Endothelial cell (in vitro differentiated cells): ENCODE data around the gene ELOVL2. TPM values are rescaled to one million over a fixed set of nuclear protein-coding genes. Genes with fewer than 3 reads are reported as not detected.

Source experiments
- DNase-seq: peaks from one replicate; pipeline ENCODE4 v3.0.0; 2021; ENCODE audit warnings: low spot score
- H3K27ac Mint-ChIP-seq: one replicate; pipeline ENCODE4 v1.8.0; 2021; ENCODE audit warnings: mixed read lengths, inconsistent platforms; ENCODE audit not compliant: unreplicated experiment
- H3K27me3 Mint-ChIP-seq: one replicate; pipeline ENCODE4 v1.8.0; 2021; ENCODE audit warnings: mild to moderate bottlenecking, moderate library complexity, mixed read lengths, inconsistent platforms; ENCODE audit not compliant: unreplicated experiment
- H3K36me3 Mint-ChIP-seq: one replicate; pipeline ENCODE4 v1.8.0; 2021; ENCODE audit warnings: mild to moderate bottlenecking, low read depth, mixed read lengths, inconsistent platforms; ENCODE audit not compliant: unreplicated experiment
- H3K4me1 Mint-ChIP-seq: one replicate; pipeline ENCODE4 v1.8.0; 2021; ENCODE audit warnings: mild to moderate bottlenecking, mixed read lengths, inconsistent platforms; ENCODE audit not compliant: unreplicated experiment
- H3K4me3 Mint-ChIP-seq: one replicate; pipeline ENCODE4 v1.8.0; 2021; ENCODE audit warnings: mild to moderate bottlenecking, mixed read lengths, inconsistent platforms; ENCODE audit not compliant: unreplicated experiment
- H3K9me3 Mint-ChIP-seq: one replicate; pipeline ENCODE4 v1.8.0; 2021; ENCODE audit warnings: mixed read lengths, inconsistent platforms; ENCODE audit not compliant: unreplicated experiment
- CTCF ChIP-seq: fragments of 200-600 bp; sonication (generic); IDR thresholded peaks from one replicate; pipeline ENCODE4 v1.5.0; 2021; ENCODE audit warnings: antibody characterized with exemption; ENCODE audit not compliant: unreplicated experiment
- total RNA-seq: library from RNA; stranded (reverse); fragmentation: NEBNext Ultra II Directional; extraction: Animal tissue kit (Norgen Biotek cat#: 25700); gene quantifications from one replicate; pipeline ENCODE4 v1.2.1, GENCODE V29; 2021; ENCODE audit not compliant: unreplicated experiment

ELOVL2 gene
- total RNA-seq, 1 donor from 2014 or later, result 0.31 TPM

- Mint-ChIP-seq H3K27me3 (no peaks in the 10 kb centered on the region), H3K9me3 (no peaks in the 10 kb centered on the region), H3K36me3 (no peaks in the 10 kb centered on the region), H3K27ac (no peak overlapping the region), H3K4me1 (peaks cover 11% of the 10 kb centered on the region), H3K4me3 (no peak overlapping the region)
- no peak for DNase-seq
- no peak for TF ChIP-seq CTCF
Observed at GRCh38 chr6:11023032-11023431, 21.1 kb downstream of the ELOVL2 start.

- DNase-seq, result no peak
- H3K9me3 Mint-ChIP-seq, result no peaks in the 10 kb centered on the region
Observed at GRCh38 chr6:11021714-11022113, 22.4 kb downstream of the ELOVL2 start.

DNA sequence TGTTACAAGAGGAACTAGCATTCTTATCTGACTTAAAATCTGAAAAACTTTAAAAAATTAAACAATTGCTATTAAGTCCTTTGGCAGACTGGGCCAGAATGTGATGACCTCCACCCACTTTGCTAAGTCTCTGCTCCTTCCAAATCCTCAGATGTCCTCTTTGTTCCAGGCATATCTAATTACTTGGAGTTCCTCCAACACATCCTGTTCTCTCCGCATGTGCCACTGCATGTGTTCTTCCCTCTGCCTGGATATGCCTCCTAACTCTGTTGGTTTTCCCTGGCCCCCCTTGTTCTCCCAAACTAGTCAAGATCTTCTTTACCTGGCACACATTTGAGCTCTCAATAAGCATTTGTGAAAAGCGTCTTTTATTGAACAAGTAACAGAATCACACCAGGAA lies 23.1 kb downstream of the ELOVL2 start:
- no peak overlapping the region for H3K27ac Mint-ChIP-seq
- H3K4me3 Mint-ChIP-seq, result no peak overlapping the region
- H3K4me1 Mint-ChIP-seq, result peaks cover 11% of the 10 kb centered on the region
- H3K36me3 Mint-ChIP-seq, result no peaks in the 10 kb centered on the region
- TF ChIP-seq CTCF, result no peak
- H3K9me3 Mint-ChIP-seq, result no peaks in the 10 kb centered on the region
- no peak for DNase-seq
- H3K27me3 Mint-ChIP-seq, result no peaks in the 10 kb centered on the region

More at GRCh38 chr6:11021714-11022113, 22.4 kb downstream of the ELOVL2 start:
- no peak overlapping the region for H3K27ac Mint-ChIP-seq
- TF ChIP-seq CTCF, result no peak
- H3K4me1 Mint-ChIP-seq, result peaks cover 11% of the 10 kb centered on the region
- H3K36me3 Mint-ChIP-seq, result no peaks in the 10 kb centered on the region
- H3K4me3 Mint-ChIP-seq, result no peak overlapping the region
- no peaks in the 10 kb centered on the region for H3K27me3 Mint-ChIP-seq

DNA sequence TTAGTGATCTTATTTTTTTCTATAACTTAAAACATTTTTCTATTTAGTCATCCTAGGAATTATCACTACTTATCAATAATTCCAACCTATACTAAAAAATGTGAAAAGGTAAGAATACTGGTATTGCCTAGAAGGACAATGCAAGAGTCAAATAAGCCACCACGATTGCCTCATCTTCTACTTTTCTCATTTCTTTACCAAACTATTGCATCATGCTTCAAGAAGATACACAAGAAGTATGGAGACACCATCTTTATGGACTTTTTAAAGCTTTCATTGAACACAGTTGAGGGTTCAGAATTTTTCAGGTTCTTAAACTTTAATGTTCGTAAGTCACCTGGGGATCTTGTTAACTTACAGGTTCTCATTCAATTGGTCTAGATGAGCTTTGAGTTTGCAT lies 25.9 kb downstream of the ELOVL2 start:
- DNase-seq, result no peak
- Mint-ChIP-seq H3K4me3 (no peak overlapping the region), H3K27ac (no peak overlapping the region), H3K9me3 (no peaks in the 10 kb centered on the region), H3K4me1 (peaks cover 9% of the 10 kb centered on the region), H3K36me3 (no peaks in the 10 kb centered on the region), H3K27me3 (peaks cover 3% of the 10 kb centered on the region)
- TF ChIP-seq CTCF, result no peak

- TF ChIP-seq CTCF, result no peak
- Mint-ChIP-seq H3K27me3 (peaks cover 3% of the 10 kb centered on the region), H3K4me1 (peaks cover 9% of the 10 kb centered on the region), H3K27ac (no peak overlapping the region), H3K4me3 (no peak overlapping the region), H3K36me3 (no peaks in the 10 kb centered on the region), H3K9me3 (no peaks in the 10 kb centered on the region)
- DNase-seq, result no peak
Observed at GRCh38 chr6:11017090-11017489, 27.0 kb downstream of the ELOVL2 start.
